Neuronal stem cell (in vitro differentiated cells): ENCODE data around the gene PSMA7.
A peak's percentile ranks its signal among the peaks of the same experiment; 100 is the strongest.
"Not testable (repeated sequence)": the region's sequence is repeated elsewhere in the genome, so short reads cannot be mapped to it uniquely, and the experiment has no call there.

Source experiments
- DNase-seq: peaks from one replicate; pipeline ENCODE4 v3.0.0-alpha.2; 2013; ENCODE audit warnings: low spot score
- H2AFZ ChIP-seq: one replicate; pipeline ENCODE4 v1.6.1; 2013; ENCODE audit warnings: mild to moderate bottlenecking, low read length, inconsistent platforms
- H2AK5ac ChIP-seq: 2 replicates; pipeline ENCODE4 v1.6.1; 2013; ENCODE audit warnings: low read depth, mild to moderate bottlenecking, inconsistent platforms, low read length, moderate library complexity, mixed read lengths
- H2BK120ac ChIP-seq: 2 replicates; pipeline ENCODE4 v1.6.1; 2013; ENCODE audit warnings: low read depth, mild to moderate bottlenecking, inconsistent platforms, low read length, moderate library complexity, mixed read lengths
- H2BK12ac ChIP-seq: one replicate; pipeline ENCODE4 v1.6.1; 2013; ENCODE audit warnings: low read length, inconsistent platforms
- H2BK15ac ChIP-seq: 2 replicates; pipeline ENCODE4 v1.6.1; 2013; ENCODE audit warnings: mild to moderate bottlenecking, low read length, inconsistent platforms, mixed read lengths
- H2BK5ac ChIP-seq: one replicate; pipeline ENCODE4 v1.6.1; 2013; ENCODE audit warnings: inconsistent platforms, mild to moderate bottlenecking, low read length, moderate library complexity
- H3K14ac ChIP-seq: one replicate; pipeline ENCODE4 v1.6.1; 2013; ENCODE audit warnings: low read length, inconsistent platforms
- H3K18ac ChIP-seq: 2 replicates; pipeline ENCODE4 v1.6.1; 2013; ENCODE audit warnings: low read length, inconsistent platforms
- H3K23ac ChIP-seq: 2 replicates; pipeline ENCODE4 v1.6.1; 2013; ENCODE audit warnings: low read depth, mild to moderate bottlenecking, mixed read lengths, low read length, inconsistent platforms; ENCODE audit not compliant: poor library complexity
- H3K27ac ChIP-seq: replicated peaks from 3 replicates; pipeline ENCODE4 v1.5.1; 2013; ENCODE audit warnings: low read length, inconsistent platforms
- H3K27me3 ChIP-seq, 3 experiments: 2 replicates each; pipeline ENCODE4 v1.6.1; 2013; ENCODE audit warnings: low read length in 3 of 3, mild to moderate bottlenecking in 2 of 3, inconsistent platforms in 1 of 3, low read depth in 1 of 3, mixed read lengths in 1 of 3, moderate library complexity in 1 of 3; ENCODE audit not compliant: control insufficient read depth in 3 of 3, insufficient read depth in 3 of 3
- H3K36me3 ChIP-seq, 2 donors: replicated peaks in 1 of 2; 2 replicates each; pipeline ENCODE4 v1.6.1; 2013; ENCODE audit warnings: low read length in 2 of 2; ENCODE audit not compliant: control insufficient read depth in 2 of 2, insufficient read depth in 2 of 2
- H3K4ac ChIP-seq: 2 replicates; pipeline ENCODE4 v1.6.1; 2013; ENCODE audit warnings: inconsistent platforms, mild to moderate bottlenecking, low read length, moderate library complexity
- H3K4me1 ChIP-seq, 2 donors: 1 replicate in 1 of 2; 2 replicates in 1 of 2; pipeline ENCODE4 v1.6.1; 2013; ENCODE audit warnings: low read length in 2 of 2, low read depth in 1 of 2; ENCODE audit not compliant: control insufficient read depth in 2 of 2, insufficient read depth in 1 of 2
- H3K4me2 ChIP-seq: one replicate; pipeline ENCODE4 v1.6.1; 2013; ENCODE audit warnings: mild to moderate bottlenecking, low read length, inconsistent platforms; ENCODE audit not compliant: insufficient read depth, poor library complexity, severe bottlenecking
- H3K4me3 ChIP-seq, 2 donors: 2 replicates each; pipeline ENCODE4 v1.5.1; 2013; ENCODE audit warnings: low read length in 2 of 2, mild to moderate bottlenecking in 2 of 2, inconsistent platforms in 1 of 2, moderate library complexity in 1 of 2
- H3K79me1 ChIP-seq: one replicate; pipeline ENCODE4 v1.6.1; 2013; ENCODE audit warnings: low read depth, mild to moderate bottlenecking, inconsistent platforms, low read length, moderate library complexity
- H3K9ac ChIP-seq: one replicate; pipeline ENCODE4 v1.6.1; 2013; ENCODE audit warnings: mild to moderate bottlenecking, low read depth, low read length, inconsistent platforms; ENCODE audit not compliant: poor library complexity
- H3K9me3 ChIP-seq, 2 donors: replicated peaks in 1 of 2; 2 replicates each; pipeline versions ENCODE3 to v1.6.1; 2013; ENCODE audit warnings: low read length in 2 of 2, mild to moderate bottlenecking in 2 of 2, inconsistent platforms in 1 of 2, low read depth in 1 of 2, mixed read lengths in 1 of 2, moderate library complexity in 1 of 2; ENCODE audit not compliant: control insufficient read depth in 2 of 2, insufficient read depth in 1 of 2
- H4K8ac ChIP-seq: one replicate; pipeline ENCODE4 v1.6.1; 2013; ENCODE audit warnings: low read depth, mild to moderate bottlenecking, inconsistent platforms, low read length, moderate library complexity
- H4K91ac ChIP-seq: one replicate; pipeline ENCODE4 v1.6.1; 2013; ENCODE audit warnings: low read length, low read depth, mild to moderate bottlenecking, inconsistent platforms; ENCODE audit not compliant: poor library complexity
- WGBS, 2 donors: extraction: QIAGEN DNeasy Blood & Tissue Kit; methylation state at CpG; one replicate each; pipeline ENCODE4 v1.1.7; 2013; ENCODE audit warnings: missing lambda C conversion rate in 2 of 2, mixed read lengths in 1 of 2; ENCODE audit not compliant: insufficient read length in 2 of 2, insufficient replicate concordance in 1 of 2; ENCODE audit errors: extremely low coverage in 2 of 2; 5-methylcytosine and 5-hydroxymethylcytosine counted together

Gene PSMA7

GRCh38 chr20:62149532-62150309, 6.5 kb upstream of the PSMA7 start:
- Histone ChIP-seq H2BK12ac (no peak overlapping the region), H3K14ac (no peak overlapping the region), H3K27me3 (no peaks in the 10 kb centered on the region), H4K91ac (no peak overlapping the region), H3K9ac (peak overlapping the region; percentile 9), H3K4me1 (peaks cover 4 to 9% of the 10 kb centered on the region in 2 donors), H3K4me2 (no peak overlapping the region), H3K23ac (peak overlapping the region; percentile 32), H2AK5ac (no peak overlapping the region), H2AFZ (no peak overlapping the region), H2BK5ac (no peak overlapping the region), H2BK120ac (no peak overlapping the region), H2BK15ac (no peak overlapping the region), H3K27ac (no peak overlapping the region), H3K9me3 (peaks cover 4 to 11% of the 10 kb centered on the region in 2 donors), H3K4me3 (no peak overlapping the region), H3K36me3 (peaks cover 24 to 67% of the 10 kb centered on the region in 2 donors), H3K4ac (no peak overlapping the region), H3K18ac (no peak overlapping the region), H4K8ac (no peak overlapping the region), H3K79me1 (peaks cover 43% of the 10 kb centered on the region)
- WGBS, 2 donors: no CpG with 5 or more reads among the region's 24 CpGs
- DNase-seq: no peak

- Histone ChIP-seq H2BK12ac (no peak overlapping the region), H3K23ac (peak overlapping the region; percentile 12), H3K27me3 (no peaks in the 10 kb centered on the region), H3K18ac (no peak overlapping the region), H2BK15ac (no peak overlapping the region), H2BK5ac (no peak overlapping the region), H3K14ac (no peak overlapping the region), H3K79me1 (peaks cover 37% of the 10 kb centered on the region), H3K4me3 (no peak overlapping the region), H3K36me3 (peaks cover 18 to 60% of the 10 kb centered on the region in 2 donors), H2AK5ac (peak overlapping the region; percentile 14), H2BK120ac (no peak overlapping the region), H3K9me3 (peaks cover 4 to 11% of the 10 kb centered on the region in 2 donors), H3K4ac (no peak overlapping the region), H3K4me2 (no peak overlapping the region), H3K27ac (no peak overlapping the region), H4K91ac (no peak overlapping the region), H2AFZ (no peak overlapping the region), H3K4me1 (peaks cover 7 to 10% of the 10 kb centered on the region in 2 donors), H4K8ac (no peak overlapping the region), H3K9ac (peak overlapping the region; percentile 68)
- DNase-seq: no peak
- no CpG with 5 or more reads among the region's 20 CpGs for WGBS, 2 donors
These were observed 5.7 kb upstream of the PSMA7 start for GRCh38 chr20:62148908-62149314.

- H3K4me2 ChIP-seq, H3K14ac ChIP-seq, H3K27ac ChIP-seq, H2AFZ ChIP-seq, H3K23ac ChIP-seq, DNase-seq, H3K27me3 ChIP-seq, H2BK12ac ChIP-seq, H2BK5ac ChIP-seq, H2BK15ac ChIP-seq, H3K4me3 ChIP-seq, H3K4ac ChIP-seq, H3K18ac ChIP-seq, H3K9me3 ChIP-seq, H4K8ac ChIP-seq, H4K91ac ChIP-seq, H2BK120ac ChIP-seq: not testable (repeated sequence)
- Histone ChIP-seq H3K36me3 (peaks cover 18 to 54% of the 10 kb centered on the region in 2 donors), H2AK5ac (peak overlapping the region; percentile 14), H3K4me1 (peaks cover 7 to 10% of the 10 kb centered on the region in 2 donors), H3K79me1 (peaks cover 33% of the 10 kb centered on the region), H3K9ac (peak overlapping the region; percentile 68)
- WGBS, 2 donors: no CpG with 5 or more reads among the region's 10 CpGs
These were observed 5.2 kb upstream of the PSMA7 start for GRCh38 chr20:62148383-62148782.

- Histone ChIP-seq H3K18ac (no peak overlapping the region), H2AFZ (no peak overlapping the region), H3K9ac (peak overlapping the region; percentile 33), H2AK5ac (no peak overlapping the region), H3K27me3 (no peaks in the 10 kb centered on the region), H3K23ac (peak overlapping the region; percentile 86), H3K4ac (no peak overlapping the region), H3K9me3 (peaks cover 3 to 6% of the 10 kb centered on the region in 2 donors), H3K27ac (no peak overlapping the region), H2BK120ac (no peak overlapping the region), H2BK5ac (no peak overlapping the region), H3K14ac (no peak overlapping the region), H4K91ac (no peak overlapping the region), H2BK15ac (no peak overlapping the region), H3K4me3 (no peak overlapping the region), H3K79me1 (peaks cover 32% of the 10 kb centered on the region), H3K36me3 (peaks cover 17 to 46% of the 10 kb centered on the region in 2 donors), H3K4me2 (no peak overlapping the region), H2BK12ac (no peak overlapping the region), H4K8ac (no peak overlapping the region), H3K4me1 (peaks cover 7 to 10% of the 10 kb centered on the region in 2 donors)
- no CpG with 5 or more reads among the region's 9 CpGs for WGBS, 2 donors
- no peak for DNase-seq
These were observed 4.3 kb upstream of the PSMA7 start for GRCh38 chr20:62147528-62147927.
